Measurements from ENCODE around the gene LRRC74A. TPM values are rescaled to one million over a fixed set of nuclear protein-coding genes. Genes with fewer than 3 reads are reported as not detected.

LRRC74A gene
- total RNA-seq, 4 donors from 2014 or later, result not detected

GRCh38 chr14:76837524-76837923, 11.3 kb downstream of the LRRC74A start:
- no peaks in the 10 kb centered on the region for H3K27me3 ChIP-seq
- 48 to 50% methylated on average over 5 of the region's 5 CpGs for WGBS, 2 donors
- no peaks in the 10 kb centered on the region for H3K4me1 ChIP-seq
- DNase-seq, result no peak
- H3K36me3 ChIP-seq, result no peaks in the 10 kb centered on the region
- intact Hi-C loops (cut with DNase I), result no loop called here
- no peak overlapping the region for H3K4me3 ChIP-seq (replicated peaks in 1 of 3)
- H3K9me3 ChIP-seq, result no peaks in the 10 kb centered on the region
- no peak for TF ChIP-seq CTCF (IDR thresholded peaks at IDR 0.05)
- TF ChIP-seq POLR2A (IDR thresholded peaks at IDR 0.05), result no peak
- no peak overlapping the region for H3K27ac ChIP-seq

- no peaks in the 10 kb centered on the region for H3K4me1 ChIP-seq
- intact Hi-C loops (cut with DNase I), result no loop called here
- no peak overlapping the region for H3K27ac ChIP-seq
- no peaks in the 10 kb centered on the region for H3K27me3 ChIP-seq
- no peak for TF ChIP-seq POLR2A (IDR thresholded peaks at IDR 0.05)
- TF ChIP-seq CTCF (IDR thresholded peaks at IDR 0.05), result no peak
- H3K4me3 ChIP-seq (replicated peaks in 1 of 3), result no peak overlapping the region
- DNase-seq, result no peak
- no peaks in the 10 kb centered on the region for H3K9me3 ChIP-seq
- no peaks in the 10 kb centered on the region for H3K36me3 ChIP-seq
Measured at GRCh38 chr14:76842414-76842813, 16.2 kb downstream of the LRRC74A start.

DNA sequence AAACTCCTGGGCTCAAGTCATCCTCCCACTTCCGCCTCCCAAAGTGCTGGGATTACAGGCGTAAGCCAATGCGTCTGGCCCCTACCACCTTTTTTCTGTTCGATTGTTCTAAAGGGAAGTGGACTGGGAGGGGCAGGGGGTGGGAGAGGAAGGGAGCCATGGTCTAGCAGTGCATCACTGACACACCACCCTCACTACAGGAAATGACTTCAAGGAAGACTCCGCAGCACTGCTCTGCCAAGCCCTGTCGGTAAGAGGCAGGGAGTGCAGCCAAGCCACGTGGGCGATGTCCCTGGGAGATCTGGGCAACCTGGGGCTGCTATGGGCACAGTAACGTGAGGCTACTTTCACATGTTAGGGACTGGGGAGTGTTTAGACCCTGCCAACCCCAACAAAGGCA, 18.0 kb downstream of the LRRC74A start:
- H3K27ac ChIP-seq, result peak overlapping the region in 1 of 3 donors; percentile 36
- DNase-seq, result peak; percentile 30 to 34
- intact Hi-C loops (cut with DNase I), result no loop called here
- 41 to 53% methylated on average over 9 of the region's 9 CpGs for WGBS, 2 donors
- no peaks in the 10 kb centered on the region for H3K4me1 ChIP-seq
- no peaks in the 10 kb centered on the region for H3K27me3 ChIP-seq
- no peak overlapping the region for H3K4me3 ChIP-seq (replicated peaks in 1 of 3)
- no peaks in the 10 kb centered on the region for H3K9me3 ChIP-seq
- H3K36me3 ChIP-seq, result no peaks in the 10 kb centered on the region
- TF ChIP-seq POLR2A (IDR thresholded peaks at IDR 0.05), result no peak
- peak in 1 of 6 experiments; percentile 13 for TF ChIP-seq CTCF (IDR thresholded peaks at IDR 0.05)

GRCh38 chr14:76846331-76847047, 20.3 kb downstream of the LRRC74A start:
- Histone ChIP-seq H3K4me1 (no peaks in the 10 kb centered on the region), H3K4me3 (replicated peaks in 1 of 3) (no peak overlapping the region), H3K27ac (no peak overlapping the region), H3K27me3 (no peaks in the 10 kb centered on the region), H3K36me3 (no peaks in the 10 kb centered on the region), H3K9me3 (no peaks in the 10 kb centered on the region)
- DNase-seq, result no peak
- 86% methylated on average over 7 of the region's 7 CpGs for WGBS, 2 donors
- intact Hi-C loops (cut with DNase I), result no loop called here
- TF ChIP-seq CTCF (IDR thresholded peaks at IDR 0.05) (no peak), POLR2A (IDR thresholded peaks at IDR 0.05) (no peak)

DNA sequence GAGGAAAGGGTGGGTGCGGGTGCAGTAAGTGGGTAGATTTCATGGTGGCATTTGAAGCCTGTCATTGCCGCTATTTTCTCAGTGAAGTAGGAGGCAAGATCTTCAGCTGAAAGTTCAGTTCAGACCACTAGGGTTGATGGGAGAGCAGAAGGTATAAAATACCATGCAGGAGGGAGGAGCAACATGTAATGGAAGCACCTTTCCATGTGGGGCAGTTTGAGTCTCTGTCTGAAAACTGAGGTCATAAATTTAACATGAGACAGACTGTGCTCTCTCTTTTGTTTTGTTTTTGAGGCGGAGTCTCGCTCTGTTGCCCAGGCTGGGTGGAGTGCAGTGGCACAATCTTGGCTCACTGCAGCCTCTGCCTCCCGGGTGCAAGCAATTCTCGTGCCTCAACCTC, 22.7 kb downstream of the LRRC74A start:
- no peaks in the 10 kb centered on the region for H3K36me3 ChIP-seq
- no peaks in the 10 kb centered on the region for H3K9me3 ChIP-seq
- no peaks in the 10 kb centered on the region for H3K4me1 ChIP-seq
- DNase-seq, result no peak
- intact Hi-C loops (cut with DNase I), result no loop called here
- WGBS, 2 donors, result 85 to 87% methylated on average over 6 of the region's 6 CpGs
- H3K4me3 ChIP-seq (replicated peaks in 1 of 3), result no peak overlapping the region
- TF ChIP-seq POLR2A (IDR thresholded peaks at IDR 0.05), result no peak
- TF ChIP-seq CTCF (IDR thresholded peaks at IDR 0.05), result no peak
- H3K27ac ChIP-seq, result no peak overlapping the region
- H3K27me3 ChIP-seq, result no peaks in the 10 kb centered on the region

All from thyroid gland (tissue), 4 donors.